Progenitor cell of endocrine pancreas (in vitro differentiated cells): ENCODE results near the gene NRARP. TPM values are rescaled to one million over a fixed set of nuclear protein-coding genes. Genes with fewer than 3 reads are reported as not detected.

Experiments
- DNase-seq: peaks from one replicate; pipeline ENCODE4 v3.0.0; 2021; ENCODE audit warnings: low spot score; ENCODE audit not compliant: unreplicated experiment
- H3K27ac Mint-ChIP-seq: 2 replicates; pipeline ENCODE4 v1.8.0; 2021; ENCODE audit warnings: mild to moderate bottlenecking, moderate library complexity, mixed read lengths
- H3K27me3 Mint-ChIP-seq: 2 replicates; pipeline ENCODE4 v1.8.0; 2021; ENCODE audit warnings: mixed read lengths
- H3K36me3 Mint-ChIP-seq: 2 replicates; pipeline ENCODE4 v1.8.0; 2022; ENCODE audit warnings: mixed read lengths; ENCODE audit not compliant: insufficient read depth
- H3K4me1 Mint-ChIP-seq: 2 replicates; pipeline ENCODE4 v1.8.0; 2021; ENCODE audit warnings: low read depth, mixed read lengths
- H3K4me3 Mint-ChIP-seq: 2 replicates; pipeline ENCODE4 v1.8.0; 2021; ENCODE audit warnings: low read depth, mild to moderate bottlenecking, moderate library complexity, mixed read lengths
- H3K9me3 Mint-ChIP-seq: 2 replicates; pipeline ENCODE4 v1.8.0; 2021; ENCODE audit warnings: low read depth, mixed read lengths
- total RNA-seq: library from RNA; stranded (reverse); gene quantifications from 2 replicates; pipeline ENCODE4 v1.2.1, GENCODE V29; 2021
- TF ChIP-seq, protein P1 (sequence below): fragments of 200-600 bp; sonication (generic); IDR thresholded peaks from one replicate; pipeline ENCODE4 v1.5.0; 2021; ENCODE audit warnings: antibody characterized with exemption, mild to moderate bottlenecking; ENCODE audit not compliant: unreplicated experiment

NRARP gene
- total RNA-seq, 1 donor from 2014 or later = 27.1 TPM

- DNase-seq = peak; percentile 82
- H3K4me3 Mint-ChIP-seq = no peak overlapping the region
- H3K9me3 Mint-ChIP-seq = no peaks in the 10 kb centered on the region
- H3K27ac Mint-ChIP-seq = peak overlapping the region; percentile 69
- H3K4me1 Mint-ChIP-seq = peaks cover 36% of the 10 kb centered on the region
- TF ChIP-seq, protein P1, sequence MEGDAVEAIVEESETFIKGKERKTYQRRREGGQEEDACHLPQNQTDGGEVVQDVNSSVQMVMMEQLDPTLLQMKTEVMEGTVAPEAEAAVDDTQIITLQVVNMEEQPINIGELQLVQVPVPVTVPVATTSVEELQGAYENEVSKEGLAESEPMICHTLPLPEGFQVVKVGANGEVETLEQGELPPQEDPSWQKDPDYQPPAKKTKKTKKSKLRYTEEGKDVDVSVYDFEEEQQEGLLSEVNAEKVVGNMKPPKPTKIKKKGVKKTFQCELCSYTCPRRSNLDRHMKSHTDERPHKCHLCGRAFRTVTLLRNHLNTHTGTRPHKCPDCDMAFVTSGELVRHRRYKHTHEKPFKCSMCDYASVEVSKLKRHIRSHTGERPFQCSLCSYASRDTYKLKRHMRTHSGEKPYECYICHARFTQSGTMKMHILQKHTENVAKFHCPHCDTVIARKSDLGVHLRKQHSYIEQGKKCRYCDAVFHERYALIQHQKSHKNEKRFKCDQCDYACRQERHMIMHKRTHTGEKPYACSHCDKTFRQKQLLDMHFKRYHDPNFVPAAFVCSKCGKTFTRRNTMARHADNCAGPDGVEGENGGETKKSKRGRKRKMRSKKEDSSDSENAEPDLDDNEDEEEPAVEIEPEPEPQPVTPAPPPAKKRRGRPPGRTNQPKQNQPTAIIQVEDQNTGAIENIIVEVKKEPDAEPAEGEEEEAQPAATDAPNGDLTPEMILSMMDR = peak; percentile 83
- H3K27me3 Mint-ChIP-seq = no peaks in the 10 kb centered on the region
- no peaks in the 10 kb centered on the region for H3K36me3 Mint-ChIP-seq
Observed at GRCh38 chr9:137302449-137303150, 529 bp upstream of the NRARP start.

DNA sequence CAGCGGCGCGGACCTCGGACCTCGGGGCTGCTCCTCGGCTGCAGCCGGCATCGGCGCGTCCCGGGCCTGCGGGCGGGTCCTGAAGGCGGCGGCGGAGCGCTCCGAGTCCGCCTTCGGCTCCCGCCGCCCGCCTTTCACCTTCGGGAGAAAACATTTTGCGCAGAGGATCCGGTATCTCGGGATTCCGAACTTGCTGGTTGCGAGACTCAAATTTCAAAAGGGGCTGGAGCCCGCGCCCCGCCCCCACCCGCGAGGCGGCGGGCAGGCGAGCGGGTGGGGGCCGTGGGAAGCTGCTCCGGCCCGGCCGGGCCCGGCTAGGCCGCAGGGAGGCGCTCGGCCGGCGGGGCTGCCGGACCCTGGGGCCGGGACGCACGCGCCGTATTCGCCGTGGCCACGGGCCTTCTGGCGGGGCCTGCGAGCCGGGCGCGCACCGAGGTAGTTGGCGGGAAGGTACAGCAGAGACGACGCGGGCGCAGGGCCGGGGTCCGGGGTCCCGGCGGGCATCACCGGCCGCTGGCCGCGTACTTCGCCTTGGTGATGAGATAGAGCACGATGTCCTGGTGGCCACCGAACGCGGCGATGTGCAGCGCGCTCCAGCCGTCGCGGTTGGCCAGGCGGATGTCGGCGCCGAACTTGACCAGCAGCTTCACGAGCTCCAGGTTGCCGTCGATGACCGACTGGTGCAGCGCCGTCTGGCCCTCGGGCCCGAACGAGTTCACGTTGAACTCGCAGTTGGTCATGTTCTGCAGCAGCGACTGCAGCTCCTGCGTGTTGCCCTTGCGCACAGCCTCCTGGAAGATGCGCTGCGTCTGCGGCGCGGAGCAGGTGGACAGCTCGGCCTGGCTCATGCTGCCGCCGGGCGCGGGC, 757 bp downstream of the NRARP start:
- Mint-ChIP-seq H3K27me3 (peaks cover 3% of the 10 kb centered on the region), H3K27ac (peak overlapping the region; percentile 92), H3K4me3 (peak overlapping the region; percentile 90), H3K9me3 (no peaks in the 10 kb centered on the region), H3K36me3 (no peaks in the 10 kb centered on the region), H3K4me1 (peaks cover 42% of the 10 kb centered on the region)
- TF ChIP-seq, protein P1 = peak; percentile 45
- DNase-seq = peak; percentile 54

DNA sequence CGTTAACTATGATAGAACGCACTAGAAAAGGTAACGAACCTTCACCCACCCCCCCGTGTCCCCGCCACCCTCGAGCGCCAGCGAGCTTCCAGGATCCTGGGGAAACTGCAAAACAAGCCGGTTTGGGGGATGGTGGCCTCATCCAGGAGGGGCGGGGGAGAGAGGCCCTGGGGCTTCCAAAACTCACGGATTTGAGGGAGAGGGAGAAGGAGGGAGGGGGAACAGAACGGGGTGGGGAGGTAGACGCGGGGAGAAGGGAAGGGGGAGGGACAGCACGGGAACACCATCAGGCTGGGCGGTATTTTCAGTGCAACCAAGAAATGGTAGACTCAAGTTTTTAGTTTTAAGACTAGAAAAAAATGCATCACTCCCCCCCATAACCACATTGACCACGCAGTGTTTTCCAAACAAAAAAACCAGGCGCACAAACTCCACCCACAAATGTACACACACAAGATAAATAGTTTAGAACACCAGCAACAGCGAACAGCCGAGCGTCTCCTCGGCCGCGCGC, 1.4 kb downstream of the NRARP start:
- H3K27me3 Mint-ChIP-seq = peaks cover 3% of the 10 kb centered on the region
- peak overlapping the region; percentile 92 for H3K27ac Mint-ChIP-seq
- no peaks in the 10 kb centered on the region for H3K9me3 Mint-ChIP-seq
- DNase-seq = peak; percentile 15
- peaks cover 42% of the 10 kb centered on the region for H3K4me1 Mint-ChIP-seq
- H3K36me3 Mint-ChIP-seq = no peaks in the 10 kb centered on the region
- H3K4me3 Mint-ChIP-seq = peak overlapping the region; percentile 90
- TF ChIP-seq, protein P1 = no peak

GRCh38 chr9:137299938-137300337, 2.1 kb downstream of the NRARP start:
- Mint-ChIP-seq H3K9me3 (no peaks in the 10 kb centered on the region), H3K27me3 (peaks cover 3% of the 10 kb centered on the region), H3K4me1 (peaks cover 39% of the 10 kb centered on the region), H3K27ac (peak overlapping the region; percentile 89), H3K4me3 (peak overlapping the region; percentile 90), H3K36me3 (no peaks in the 10 kb centered on the region)
- TF ChIP-seq, protein P1 = no peak
- DNase-seq = peak; percentile 11

- peaks cover 39% of the 10 kb centered on the region for H3K4me1 Mint-ChIP-seq
- H3K36me3 Mint-ChIP-seq = no peaks in the 10 kb centered on the region
- no peak for DNase-seq
- H3K27me3 Mint-ChIP-seq = peaks cover 3% of the 10 kb centered on the region
- peak overlapping the region; percentile 63 for H3K4me3 Mint-ChIP-seq
- no peaks in the 10 kb centered on the region for H3K9me3 Mint-ChIP-seq
- peak overlapping the region; percentile 45 for H3K27ac Mint-ChIP-seq
- TF ChIP-seq, protein P1 = peak; percentile 16
Observed at GRCh38 chr9:137299203-137299565, 2.9 kb downstream of the NRARP start.
